Measurements from ENCODE around the gene MRGPRX4.

- TF ChIP-seq CTCF (conservative IDR thresholded peaks at IDR 0.05 in 1 of 2, IDR thresholded peaks at IDR 0.05 in 1 of 2; ENCODE audit: extremely low read depth in 1 of 2, insufficient read depth in 1 of 2, low read depth in 1 of 2, low read length in 2 of 2) (no peak), EZH2 (IDR thresholded peaks at IDR 0.05; ENCODE audit: borderline replicate concordance, low read length) (no peak)
Measured at GRCh38 chr11:18144243-18144642, 28.4 kb upstream of the MRGPRX4 start.

Data from mammary epithelial cell (primary cell).